Thoracic aorta (tissue), 2 donors: ENCODE measurements around the gene DDX1. TPM values are rescaled to one million over a fixed set of nuclear protein-coding genes. Genes with fewer than 3 reads are reported as not detected.
"Not testable (repeated sequence)": the region's sequence is repeated elsewhere in the genome, so short reads cannot be mapped to it uniquely, and the experiment has no call there.

Source experiments
- ATAC-seq: fragments of 150-250 bp; one replicate; pipeline ENCODE4 v1.8.0; 2017; ENCODE audit warnings: low read depth; ENCODE audit not compliant: insufficient number of reproducible peaks, low FRiP score
- DNase-seq: peaks from one replicate; pipeline ENCODE4 v3.0.0-alpha.2; 2020; ENCODE audit warnings: low spot score
- H3K27ac ChIP-seq, 2 donors: fragments of 200-600 bp; sonication (generic); 1 replicate in 1 of 2; 2 replicates in 1 of 2; pipeline ENCODE4 v1.5.1; 2016; ENCODE audit warnings: mild to moderate bottlenecking in 2 of 2, moderate library complexity in 2 of 2
- H3K27me3 ChIP-seq: fragments of 200-600 bp; sonication (generic); replicated peaks from 2 replicates; pipeline ENCODE4 v1.6.0; 2016; ENCODE audit warnings: mild to moderate bottlenecking; ENCODE audit not compliant: insufficient read depth
- H3K36me3 ChIP-seq: fragments of 200-600 bp; sonication (generic); one replicate; pipeline ENCODE4 v1.5.1; 2016
- H3K4me1 ChIP-seq, 2 donors: fragments of 200-600 bp; sonication (generic); 1 replicate in 1 of 2; 2 replicates in 1 of 2; pipeline versions ENCODE4 v1.5.1 to v1.6.0; 2016; ENCODE audit warnings: low read depth in 2 of 2, mild to moderate bottlenecking in 1 of 2; ENCODE audit not compliant: control insufficient read depth in 1 of 2
- H3K4me3 ChIP-seq: fragments of 200-600 bp; sonication (generic); 2 replicates; pipeline ENCODE4 v1.5.1; 2016; ENCODE audit warnings: mild to moderate bottlenecking
- H3K9me3 ChIP-seq: fragments of 200-600 bp; sonication (generic); 2 replicates; pipeline ENCODE4 v1.5.1; 2016
- CTCF ChIP-seq: fragments of 200-600 bp; sonication (generic); IDR thresholded peaks from one replicate; pipeline ENCODE4 v1.5.1; 2019; ENCODE audit warnings: antibody characterized with exemption
- total RNA-seq, 2 donors: library from RNA; depleted of rRNA; stranded (reverse); fragments of >200 nt; gene quantifications; one replicate each; pipeline versions ENCODE4 v1.1.0 to v1.2.3, GENCODE V29; 2016

DDX1 gene
- total RNA-seq, 2 donors from 2014 or later: 58.3 to 61.3 TPM

- Histone ChIP-seq H3K9me3 (no peaks in the 10 kb centered on the region), H3K27me3 (no peaks in the 10 kb centered on the region), H3K27ac (no peak overlapping the region), H3K36me3 (peaks cover 59% of the 10 kb centered on the region), H3K4me3 (no peak overlapping the region), H3K4me1 (no peaks in the 10 kb centered on the region)
- DNase-seq: no peak
- TF ChIP-seq CTCF: no peak
- no peak for ATAC-seq
Observed at GRCh38 chr2:15608392-15608761, 16.7 kb downstream of the DDX1 start.

GRCh38 chr2:15609341-15610042 is 17.8 kb downstream of the DDX1 start:
- Histone ChIP-seq H3K27ac (no peak overlapping the region), H3K4me3 (no peak overlapping the region), H3K4me1 (no peaks in the 10 kb centered on the region), H3K27me3 (no peaks in the 10 kb centered on the region), H3K36me3 (peaks cover 48% of the 10 kb centered on the region), H3K9me3 (no peaks in the 10 kb centered on the region)
- DNase-seq (no peak), ATAC-seq (no peak)
- no peak for TF ChIP-seq CTCF

GRCh38 chr2:15610430-15610952 is 18.8 kb downstream of the DDX1 start:
- Histone ChIP-seq H3K27me3 (no peaks in the 10 kb centered on the region), H3K4me1 (no peaks in the 10 kb centered on the region), H3K27ac (no peak overlapping the region), H3K4me3 (no peak overlapping the region), H3K36me3 (peaks cover 38% of the 10 kb centered on the region), H3K9me3 (no peaks in the 10 kb centered on the region)
- ATAC-seq (no peak), DNase-seq (no peak)
- no peak for TF ChIP-seq CTCF

- H3K36me3 ChIP-seq: peaks cover 27% of the 10 kb centered on the region
- H3K4me1 ChIP-seq, H3K4me3 ChIP-seq, H3K9me3 ChIP-seq, H3K27me3 ChIP-seq, ATAC-seq, DNase-seq, H3K27ac ChIP-seq: not testable (repeated sequence)
Observed at GRCh38 chr2:15612101-15612500, 20.4 kb downstream of the DDX1 start.

- TF ChIP-seq CTCF: no peak
- Histone ChIP-seq H3K27ac (no peak overlapping the region), H3K4me1 (no peaks in the 10 kb centered on the region), H3K9me3 (no peaks in the 10 kb centered on the region), H3K4me3 (no peak overlapping the region), H3K36me3 (peaks cover 20% of the 10 kb centered on the region), H3K27me3 (no peaks in the 10 kb centered on the region)
- no peak for ATAC-seq
- DNase-seq: no peak
Observed at GRCh38 chr2:15613736-15614429, 22.2 kb downstream of the DDX1 start.
